HepG2 (cell line): ENCODE results near the gene OPALIN. TPM values are rescaled to one million over a fixed set of nuclear protein-coding genes. Genes with fewer than 3 reads are reported as not detected.

ENCODE experiments used
- ATAC-seq: fragments of 200-7000 bp; cut with Tn5 transposase; 3 replicates; pipeline ENCODE4 v1.9.1; 2020; ENCODE audit warnings: mild to moderate bottlenecking, moderate library complexity
- BruUV-seq: library from RNA; stranded (reverse); fragments of 400-500 nt; replicated peaks from 2 replicates; lab custom pipeline; 2021; lab: Mats Ljungman, UMichigan
- CTCF ChIA-PET: fragments of 300-600 bp; formaldehyde crosslinking; extraction: SDS; loops from one replicate; lab custom pipeline; 2021; ENCODE audit warnings: low total read pairs, inconsistent platforms, low intra/inter-chr PET ratio; lab: Yijun Ruan, JAX
- POLR2A ChIA-PET: fragments of 350-600 bp; sonication (Branson Sonifier 250); formaldehyde crosslinking; loops from one replicate; lab custom pipeline; 2020; ENCODE audit warnings: antibody characterized with exemption, inconsistent platforms; lab: Yijun Ruan, JAX
- DNase-seq: peaks from one replicate; pipeline ENCODE4 v3.0.0-alpha.2; 2015; ENCODE audit warnings: low spot score
- FAIRE-seq: peaks from 3 replicates; lab custom pipeline; 2011; peaks lifted over from hg19 to GRCh38; lab: Jason Lieb, UNC
- H2AFZ ChIP-seq: one replicate; pipeline ENCODE4 v1.6.1; 2011; ENCODE audit warnings: low read length, inconsistent platforms
- H3K27ac ChIP-seq: fragments of 300-600 bp; 3 replicates; pipeline ENCODE4 v1.8.0; 2011; ENCODE audit warnings: mixed run types, mild to moderate bottlenecking, mixed read lengths, low read length, inconsistent platforms; ENCODE audit not compliant: insufficient read depth; ENCODE audit errors: extremely low read length
- H3K27me3 ChIP-seq, 2 experiments: fragments of 200-600 bp in 1 of 2; 2 replicates in 1 of 2; 3 replicates in 1 of 2; pipeline versions ENCODE4 v1.6.0 to v1.8.0; 2011; ENCODE audit warnings: low read length in 2 of 2, mild to moderate bottlenecking in 2 of 2, moderate library complexity in 2 of 2, inconsistent platforms in 1 of 2; ENCODE audit not compliant: insufficient read depth in 2 of 2, control insufficient read depth in 1 of 2
- H3K36me3 ChIP-seq, 2 experiments: fragments of 200-600 bp in 1 of 2; replicated peaks in 1 of 2; 2 replicates in 1 of 2; 3 replicates in 1 of 2; pipeline versions ENCODE4 v1.5.1 to v1.8.0; 2011; ENCODE audit warnings: low read length in 2 of 2, inconsistent platforms in 1 of 2; ENCODE audit not compliant: insufficient read depth in 2 of 2, control insufficient read depth in 1 of 2
- H3K4me1 ChIP-seq: 2 replicates; pipeline ENCODE4 v1.5.1; 2012; ENCODE audit warnings: low read length, inconsistent platforms; ENCODE audit not compliant: insufficient read depth
- H3K4me2 ChIP-seq: 2 replicates; pipeline ENCODE4 v1.6.0; 2011; ENCODE audit warnings: low read depth, low read length, inconsistent platforms
- H3K4me3 ChIP-seq, 3 experiments: fragments of 200-600 bp in 1 of 3; sonication (generic), shearing (Covaris generic) in 1 of 3; replicated peaks in 1 of 3; 2 replicates each; pipeline ENCODE4 v1.5.1; 2011 to 2016; ENCODE audit warnings: low read length in 3 of 3, inconsistent platforms in 2 of 3, low read depth in 2 of 3, mild to moderate bottlenecking in 2 of 3, control low read depth in 1 of 3, mixed read lengths in 1 of 3; ENCODE audit not compliant: insufficient read depth in 1 of 3
- H3K79me2 ChIP-seq: one replicate; pipeline ENCODE4 v1.6.1; 2011; ENCODE audit warnings: low read length, inconsistent platforms; ENCODE audit not compliant: insufficient read depth
- H3K9ac ChIP-seq: 2 replicates; pipeline ENCODE4 v1.6.0; 2011; ENCODE audit warnings: mild to moderate bottlenecking, low read depth, low read length, inconsistent platforms; ENCODE audit not compliant: insufficient read depth
- H3K9me3 ChIP-seq: 2 replicates; pipeline ENCODE4 v1.5.1; 2012; ENCODE audit warnings: mild to moderate bottlenecking, low read length
- H4K20me1 ChIP-seq: 2 replicates; pipeline ENCODE4 v1.6.0; 2011; ENCODE audit warnings: inconsistent platforms, mild to moderate bottlenecking, low read length, moderate library complexity; ENCODE audit not compliant: insufficient read depth
- CAMTA2 ChIP-seq: sonication (generic); formaldehyde crosslinking; IDR thresholded peaks from 2 replicates; pipeline ENCODE4 v1.4.0; 2020; ENCODE audit warnings: mild to moderate bottlenecking, missing genetic modification reagents, borderline replicate concordance
- CEBPB ChIP-seq: IDR thresholded peaks from 2 replicates; pipeline ENCODE4 v1.6.1; 2011; ENCODE audit warnings: low read depth, low read length, improper control_type of control experiment, borderline replicate concordance
- CHCHD3 ChIP-seq: sonication (generic); formaldehyde crosslinking; IDR thresholded peaks from 2 replicates; pipeline ENCODE4 v1.8.0; 2022; ENCODE audit warnings: mild to moderate bottlenecking, missing genetic modification reagents, moderate library complexity
- FIP1L1 ChIP-seq: fragments of 200-400 bp; formaldehyde crosslinking; IDR thresholded peaks from 2 replicates; pipeline ENCODE4 v1.6.1; 2018; ENCODE audit warnings: low read depth, mild to moderate bottlenecking, low read length, moderate library complexity, borderline replicate concordance; ENCODE audit not compliant: insufficient read depth
- GABPA ChIP-seq, 2 experiments: IDR thresholded peaks; 2 replicates each; pipeline ENCODE4 v1.6.1; 2011 to 2016; ENCODE audit warnings: low read depth in 2 of 2, low read length in 1 of 2, missing biosample characterization in 1 of 2, missing genetic modification characterization in 1 of 2
- GZF1 ChIP-seq: sonication (generic); formaldehyde crosslinking; IDR thresholded peaks from 2 replicates; pipeline ENCODE4 v1.5.1; 2020; ENCODE audit warnings: mild to moderate bottlenecking, missing genetic modification reagents
- IRF2 ChIP-seq: IDR thresholded peaks from 2 replicates; pipeline ENCODE4 v1.6.1; 2018; ENCODE audit warnings: missing genetic modification reagents, missing compliant biosample characterization
- SALL2 ChIP-seq: sonication (generic); formaldehyde crosslinking; IDR thresholded peaks from 2 replicates; pipeline ENCODE4 v1.8.1; 2023; ENCODE audit warnings: mild to moderate bottlenecking, missing genetic modification reagents, inconsistent platforms
- ZFP36L2 ChIP-seq: sonication (generic); formaldehyde crosslinking; IDR thresholded peaks from 2 replicates; pipeline ENCODE4 v1.4.0; 2020; ENCODE audit warnings: missing genetic modification reagents
- ZNF543 ChIP-seq: sonication (generic); formaldehyde crosslinking; IDR thresholded peaks from 2 replicates; pipeline ENCODE4 v1.4.0; 2020; ENCODE audit warnings: mild to moderate bottlenecking, missing genetic modification reagents
- WGBS: methylation state at CpG from one replicate; pipeline ENCODE4 v1.1.6; 2017; ENCODE audit warnings: low lambda C conversion rate; 5-methylcytosine and 5-hydroxymethylcytosine counted together
- in situ Hi-C: cut with HindIII; loops from 2 replicates; pipeline ENCODE4 v1.10.0; 2017; ENCODE audit warnings: low pct_unique_long_range_greater_than_20kb; ENCODE audit not compliant: extremely low pct_ligation_motif_present
- intact Hi-C: fragments of 100-400 bp; cut with micrococcal nuclease; formaldehyde crosslinking; loops from one replicate; pipeline ENCODE4 v1.10.0; 2022; ENCODE audit not compliant: unreplicated experiment
- polyA plus RNA-seq, 8 experiments: library from polyadenylated mRNA; depleted of rRNA in 3 of 8; stranded (reverse) in 7 of 8; unstranded in 1 of 8; fragments of >200 nt; fragmentation: Illumina TruSeq in 4 of 8; extraction: Trizol in 4 of 8; gene quantifications; 2 replicates each; pipeline versions ENCODE4 v1.2.1 to v1.2.3, GENCODE V29; 2011 to 2016; ENCODE audit warnings: low read depth in 4 of 8, missing spikeins in 1 of 8, mixed read lengths in 1 of 8; ENCODE audit not compliant: insufficient read depth in 1 of 8
- total RNA-seq, 5 experiments: library from RNA; depleted of rRNA; stranded (reverse); fragments of >200 nt; fragmentation: Illumina TruSeq; extraction: Trizol; gene quantifications; 2 replicates each; pipeline ENCODE4 v1.2.3, GENCODE V29; 2016; ENCODE audit warnings: low read depth in 1 of 5
- TF ChIP-seq, protein P1 (sequence below): IDR thresholded peaks from 2 replicates; pipeline ENCODE4 v1.6.1; 2016; ENCODE audit warnings: low read depth, borderline replicate concordance
- TF ChIP-seq, protein P2 (sequence below): sonication (generic); formaldehyde crosslinking; IDR thresholded peaks from 2 replicates; pipeline ENCODE4 v1.5.1; 2020; ENCODE audit warnings: missing genetic modification reagents, mild to moderate bottlenecking, borderline replicate concordance

Gene OPALIN
- total and polyA plus RNA-seq, 2 of the 13 experiments (the other 11 are each of a cell fraction or from before 2014, with no cell fraction given), result not detected

DNA sequence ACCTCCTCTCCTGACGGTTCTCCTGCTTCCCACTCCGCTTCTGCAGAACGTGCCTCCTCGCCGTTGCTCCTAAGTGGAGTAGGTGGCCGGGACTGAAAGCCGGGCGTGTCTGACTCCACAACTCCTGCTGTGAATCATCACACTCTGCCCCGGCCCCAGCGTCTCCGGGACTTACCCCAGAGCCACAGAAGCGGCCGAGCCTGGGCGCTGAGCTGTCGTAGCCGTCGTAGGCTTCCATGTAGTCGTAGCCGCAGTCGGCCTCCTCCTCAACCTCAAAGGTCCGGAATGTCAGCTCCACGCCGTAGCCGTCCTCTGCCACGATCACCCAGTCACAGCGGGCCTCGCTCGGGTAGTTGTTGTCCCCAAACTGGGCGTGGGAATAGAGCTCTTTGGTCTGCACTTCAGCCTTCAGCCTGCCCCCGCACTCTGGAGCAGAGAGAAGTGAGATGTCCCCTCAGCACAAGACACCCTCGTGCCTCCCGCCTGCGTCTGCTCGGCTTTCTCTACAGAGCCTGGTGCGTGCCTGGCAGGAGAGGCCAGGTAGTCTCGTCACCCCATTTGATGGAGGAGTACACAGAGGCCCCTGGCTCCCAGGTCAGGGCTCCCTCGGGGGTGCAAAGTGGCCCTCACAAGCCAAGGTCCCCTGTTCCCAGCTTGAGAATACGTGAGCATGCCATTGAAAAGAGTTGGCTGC, 11.2 kb upstream of the OPALIN start:
- no peak overlapping the region for H3K4me2 ChIP-seq
- H3K27me3 ChIP-seq, result peaks cover 2 to 20% of the 10 kb centered on the region in 2 experiments; a peak in 3 of 5 replicates

More for the DNA sequence above, 11.2 kb upstream of the OPALIN start:
- CTCF ChIA-PET, result interaction anchor here (1.6 kb wide), 1 partner anchor 141 kb away, joined by 3 read pairs; no protein-coding TSS in a partner anchor
- H3K36me3 ChIP-seq, result no peaks in the 10 kb centered on the region
- FAIRE-seq (no peak), ATAC-seq (peak; percentile 42), DNase-seq (no peak)
- TF ChIP-seq IRF2 (no peak), FIP1L1 (no peak), GZF1 (CRISPR knock-in tag) (no peak), CHCHD3 (CRISPR knock-in tag) (no peak), GABPA (IDR thresholded peaks at IDR 0.05; ENCODE audit: low read depth, low read length) (no peak), GABPA (CRISPR knock-in tag; IDR thresholded peaks at IDR 0.05; ENCODE audit: low read depth) (no peak), CAMTA2 (no peak), ZNF543 (CRISPR knock-in tag) (no peak), SALL2 (CRISPR knock-in tag) (no peak), CEBPB (no peak), ZFP36L2 (CRISPR knock-in tag) (no peak)
- TF ChIP-seq, protein P1, sequence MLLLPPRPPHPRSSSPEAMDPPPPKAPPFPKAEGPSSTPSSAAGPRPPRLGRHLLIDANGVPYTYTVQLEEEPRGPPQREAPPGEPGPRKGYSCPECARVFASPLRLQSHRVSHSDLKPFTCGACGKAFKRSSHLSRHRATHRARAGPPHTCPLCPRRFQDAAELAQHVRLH (CRISPR knock-in tag), result no peak
- TF ChIP-seq, protein P2, sequence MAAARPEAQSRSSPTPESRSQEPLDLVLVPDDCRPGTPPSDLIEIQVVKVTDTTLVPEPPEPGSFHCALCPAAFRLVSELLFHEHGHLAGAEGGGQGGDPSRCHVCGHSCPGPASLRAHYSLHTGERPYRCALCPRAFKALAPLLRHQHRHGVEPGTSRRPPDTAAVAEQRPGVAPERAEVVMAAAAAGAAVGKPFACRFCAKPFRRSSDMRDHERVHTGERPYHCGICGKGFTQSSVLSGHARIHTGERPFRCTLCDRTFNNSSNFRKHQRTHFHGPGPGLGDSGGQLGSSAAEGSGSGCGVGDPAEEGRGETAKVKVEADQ, result no peak
- in situ Hi-C loops, result no loop called here
- no peaks in the 10 kb centered on the region for H4K20me1 ChIP-seq
- intact Hi-C loops, result no loop called here
- no TSS peak for BruUV-seq
- no peaks in the 10 kb centered on the region for H3K9me3 ChIP-seq
- peaks cover 4% of the 10 kb centered on the region; the same call in 1 of the 2 replicates for H3K4me1 ChIP-seq
- POLR2A ChIA-PET, result no interaction called here
- no peak overlapping the region for H3K9ac ChIP-seq
- no peak overlapping the region for H3K4me3 ChIP-seq
- no peak overlapping the region for H2AFZ ChIP-seq
- no peaks in the 10 kb centered on the region for H3K79me2 ChIP-seq
- H3K27ac ChIP-seq, result no peak overlapping the region
- 52% methylated on average over 26 of the region's 38 CpGs for WGBS
